HEK293 (cell line): ENCODE data around the gene KRTAP4-12.
"Not testable (repeated sequence)": the region's sequence is repeated elsewhere in the genome, so short reads cannot be mapped to it uniquely, and the experiment has no call there.

ENCODE experiments used
- CTCF ChIA-PET: fragments of 350-600 bp; formaldehyde crosslinking; extraction: SDS; loops from one replicate; lab custom pipeline; 2021; ENCODE audit warnings: antibody characterized with exemption; lab: Yijun Ruan, JAX
- POLR2A ChIA-PET: fragments of 300-600 bp; formaldehyde crosslinking; extraction: SDS; loops from one replicate; lab custom pipeline; 2020; ENCODE audit warnings: antibody characterized with exemption, inconsistent platforms; lab: Yijun Ruan, JAX
- H3K27ac ChIP-seq: fragments of 200-500 bp; sonication (Bioruptor generic); 2 replicates; pipeline ENCODE4 v1.5.1; 2014; ENCODE audit warnings: low read depth, low read length, control low read depth, inconsistent platforms; ENCODE audit errors: extremely low read depth
- H3K36me3 ChIP-seq, 2 experiments: fragments of 200-500 bp in 1 of 2; sonication (Bioruptor generic) in 1 of 2; 1 replicate in 1 of 2; 2 replicates in 1 of 2; pipeline ENCODE4 v1.5.1; 2014 to 2017; ENCODE audit warnings: inconsistent platforms in 2 of 2, low read length in 2 of 2; ENCODE audit not compliant: control insufficient read depth in 2 of 2, insufficient read depth in 1 of 2
- H3K4me1 ChIP-seq: fragments of 200-500 bp; sonication (Bioruptor generic); 2 replicates; pipeline ENCODE4 v1.5.1; 2014; ENCODE audit warnings: mild to moderate bottlenecking, low read length, inconsistent platforms; ENCODE audit not compliant: control insufficient read depth, insufficient read depth
- H3K4me3 ChIP-seq: 2 replicates; pipeline ENCODE4 v1.5.1; 2011; ENCODE audit warnings: low read depth, mild to moderate bottlenecking, control low read depth, low read length, moderate library complexity
- H3K9me3 ChIP-seq: fragments of 200-500 bp; sonication (Bioruptor generic); 2 replicates; pipeline ENCODE4 v1.5.1; 2014; ENCODE audit warnings: low read depth, low read length, inconsistent platforms; ENCODE audit not compliant: control insufficient read depth, insufficient read depth
- MEIS1 ChIP-seq: sonication (generic); formaldehyde crosslinking; IDR thresholded peaks from 2 replicates; pipeline ENCODE4 v1.8.1; 2022; ENCODE audit warnings: missing genetic modification reagents, mild to moderate bottlenecking, borderline replicate concordance
- OSR2 ChIP-seq: fragments of 450-650 bp; formaldehyde crosslinking; IDR thresholded peaks from 2 replicates; pipeline ENCODE4 v1.5.1; 2016; ENCODE audit warnings: missing biosample characterization, missing genetic modification characterization
- SETDB1 ChIP-seq: IDR thresholded peaks from one replicate; pipeline ENCODE4 v1.6.1; 2017; ENCODE audit warnings: mild to moderate bottlenecking, low read length, moderate library complexity, mixed read lengths; ENCODE audit not compliant: insufficient read length
- ZNF133 ChIP-seq: fragments of 450-650 bp; formaldehyde crosslinking; IDR thresholded peaks from 2 replicates; pipeline ENCODE4 v1.5.1; 2016; ENCODE audit warnings: missing biosample characterization, missing genetic modification characterization
- ZNF558 ChIP-seq: fragments of 450-650 bp; formaldehyde crosslinking; IDR thresholded peaks from 2 replicates; pipeline ENCODE4 v1.5.1; 2016; ENCODE audit warnings: missing biosample characterization, missing genetic modification characterization
- ZNF600 ChIP-seq: fragments of 450-650 bp; formaldehyde crosslinking; IDR thresholded peaks from 2 replicates; pipeline ENCODE4 v1.5.1; 2016; ENCODE audit warnings: missing biosample characterization, missing genetic modification characterization
- ZNF626 ChIP-seq: fragments of 450-650 bp; sonication (Bioruptor Pico); formaldehyde crosslinking; IDR thresholded peaks from 2 replicates; pipeline ENCODE4 v1.5.1; 2018; ENCODE audit warnings: missing biosample characterization, missing genetic modification characterization, inconsistent platforms
- ZNF658 ChIP-seq: fragments of 450-650 bp; formaldehyde crosslinking; IDR thresholded peaks from 2 replicates; pipeline ENCODE4; 2016; ENCODE audit warnings: missing biosample characterization, missing genetic modification characterization
- TF ChIP-seq, protein P1 (sequence below): fragments of 450-650 bp; formaldehyde crosslinking; IDR thresholded peaks from 2 replicates; pipeline ENCODE4 v1.5.1; 2017; ENCODE audit warnings: missing biosample characterization, missing genetic modification characterization
- TF ChIP-seq, protein P2 (sequence below): fragments of 450-650 bp; formaldehyde crosslinking; IDR thresholded peaks from 2 replicates; pipeline ENCODE4 v1.5.1; 2017; ENCODE audit warnings: missing biosample characterization, missing genetic modification characterization

The KRTAP4-12 gene

DNA sequence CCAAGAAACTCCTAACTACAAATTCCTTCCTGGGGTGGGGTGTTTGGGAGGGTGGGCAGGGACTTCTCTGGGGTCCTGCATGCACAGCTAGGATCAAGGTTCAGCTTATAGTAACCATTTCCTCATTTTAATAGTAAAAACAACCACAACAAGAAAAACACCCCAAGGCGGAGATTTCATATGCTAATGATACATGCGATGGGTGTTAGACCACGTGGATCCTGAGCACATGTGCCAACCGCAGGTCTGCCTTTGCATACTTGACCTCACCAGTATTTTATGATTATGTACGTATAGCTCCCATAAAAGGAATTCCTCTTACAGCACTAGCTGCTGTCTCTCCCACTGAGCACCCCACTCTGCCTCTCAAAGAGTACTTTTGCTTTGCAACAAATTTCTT, 7.7 kb downstream of the KRTAP4-12 start:
- TF ChIP-seq ZNF600 (tag by site-specific recombination) (no peak), ZNF133 (tag by site-specific recombination) (no peak), OSR2 (tag by site-specific recombination) (no peak)
- TF ChIP-seq, protein P1, sequence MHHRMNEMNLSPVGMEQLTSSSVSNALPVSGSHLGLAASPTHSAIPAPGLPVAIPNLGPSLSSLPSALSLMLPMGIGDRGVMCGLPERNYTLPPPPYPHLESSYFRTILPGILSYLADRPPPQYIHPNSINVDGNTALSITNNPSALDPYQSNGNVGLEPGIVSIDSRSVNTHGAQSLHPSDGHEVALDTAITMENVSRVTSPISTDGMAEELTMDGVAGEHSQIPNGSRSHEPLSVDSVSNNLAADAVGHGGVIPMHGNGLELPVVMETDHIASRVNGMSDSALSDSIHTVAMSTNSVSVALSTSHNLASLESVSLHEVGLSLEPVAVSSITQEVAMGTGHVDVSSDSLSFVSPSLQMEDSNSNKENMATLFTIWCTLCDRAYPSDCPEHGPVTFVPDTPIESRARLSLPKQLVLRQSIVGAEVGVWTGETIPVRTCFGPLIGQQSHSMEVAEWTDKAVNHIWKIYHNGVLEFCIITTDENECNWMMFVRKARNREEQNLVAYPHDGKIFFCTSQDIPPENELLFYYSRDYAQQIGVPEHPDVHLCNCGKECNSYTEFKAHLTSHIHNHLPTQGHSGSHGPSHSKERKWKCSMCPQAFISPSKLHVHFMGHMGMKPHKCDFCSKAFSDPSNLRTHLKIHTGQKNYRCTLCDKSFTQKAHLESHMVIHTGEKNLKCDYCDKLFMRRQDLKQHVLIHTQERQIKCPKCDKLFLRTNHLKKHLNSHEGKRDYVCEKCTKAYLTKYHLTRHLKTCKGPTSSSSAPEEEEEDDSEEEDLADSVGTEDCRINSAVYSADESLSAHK (tag by site-specific recombination), result no peak
- Histone ChIP-seq H3K4me3 (no peak overlapping the region), H3K9me3 (no peaks in the 10 kb centered on the region), H3K36me3 (no peaks in the 10 kb centered on the region), H3K27ac (no peak overlapping the region), H3K4me1 (no peaks in the 10 kb centered on the region)
- ChIA-PET POLR2A (no interaction called here), CTCF (no interaction called here)

- Histone ChIP-seq H3K4me3 (no peak overlapping the region), H3K36me3 (no peaks in the 10 kb centered on the region), H3K27ac (no peak overlapping the region), H3K9me3 (no peaks in the 10 kb centered on the region)
- peak; percentile 82 for TF ChIP-seq SETDB1
- TF ChIP-seq ZNF626 (tag by site-specific recombination), result no peak
- no peak for TF ChIP-seq MEIS1
- TF ChIP-seq ZNF658, result no peak
- TF ChIP-seq, all 188 proteins: peak for 1
- H3K4me1 ChIP-seq, result no peaks in the 10 kb centered on the region
- CTCF ChIA-PET, result no interaction called here
- POLR2A ChIA-PET, result no interaction called here
Measured at GRCh38 chr17:41111151-41111885, 12.7 kb downstream of the KRTAP4-12 start.

GRCh38 chr17:41108728-41109386, 15.1 kb downstream of the KRTAP4-12 start:
- POLR2A ChIA-PET, H3K9me3 ChIP-seq, H3K36me3 ChIP-seq, H3K4me3 ChIP-seq, H3K4me1 ChIP-seq, H3K27ac ChIP-seq, CTCF ChIA-PET: not testable (repeated sequence)

DNA sequence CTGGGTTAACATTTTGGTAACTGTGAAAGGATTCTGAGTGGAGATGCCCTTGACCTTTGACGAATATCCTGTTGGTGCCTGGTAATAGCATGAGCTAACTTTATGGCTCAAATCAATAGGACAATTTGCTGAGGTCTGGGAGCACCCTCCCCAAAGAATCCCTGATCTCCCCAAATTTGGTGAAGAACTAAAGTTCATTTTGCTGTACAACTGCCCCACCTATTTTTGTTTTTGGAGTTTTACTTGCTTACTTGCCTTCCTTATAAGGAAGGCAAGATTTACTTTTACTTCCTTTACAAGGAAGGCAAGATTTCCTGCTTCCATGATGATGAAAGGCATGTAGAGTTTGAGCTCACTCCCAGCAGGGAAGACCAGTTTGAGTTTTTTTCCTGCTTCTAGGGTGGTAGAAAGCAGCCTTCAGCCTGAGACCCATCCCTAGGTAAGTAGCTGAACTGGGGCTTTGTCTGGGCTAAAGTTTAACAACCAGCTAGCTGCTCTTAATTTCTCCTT, 16.0 kb downstream of the KRTAP4-12 start:
- no peaks in the 10 kb centered on the region for H3K36me3 ChIP-seq

More for the DNA sequence above, 16.0 kb downstream of the KRTAP4-12 start:
- POLR2A ChIA-PET, result no interaction called here
- no peak overlapping the region for H3K4me3 ChIP-seq
- H3K27ac ChIP-seq, result no peak overlapping the region
- CTCF ChIA-PET, result no interaction called here
- TF ChIP-seq, protein P2, sequence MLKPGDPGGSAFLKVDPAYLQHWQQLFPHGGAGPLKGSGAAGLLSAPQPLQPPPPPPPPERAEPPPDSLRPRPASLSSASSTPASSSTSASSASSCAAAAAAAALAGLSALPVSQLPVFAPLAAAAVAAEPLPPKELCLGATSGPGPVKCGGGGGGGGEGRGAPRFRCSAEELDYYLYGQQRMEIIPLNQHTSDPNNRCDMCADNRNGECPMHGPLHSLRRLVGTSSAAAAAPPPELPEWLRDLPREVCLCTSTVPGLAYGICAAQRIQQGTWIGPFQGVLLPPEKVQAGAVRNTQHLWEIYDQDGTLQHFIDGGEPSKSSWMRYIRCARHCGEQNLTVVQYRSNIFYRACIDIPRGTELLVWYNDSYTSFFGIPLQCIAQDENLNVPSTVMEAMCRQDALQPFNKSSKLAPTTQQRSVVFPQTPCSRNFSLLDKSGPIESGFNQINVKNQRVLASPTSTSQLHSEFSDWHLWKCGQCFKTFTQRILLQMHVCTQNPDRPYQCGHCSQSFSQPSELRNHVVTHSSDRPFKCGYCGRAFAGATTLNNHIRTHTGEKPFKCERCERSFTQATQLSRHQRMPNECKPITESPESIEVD (tag by site-specific recombination), result no peak
- no peak for TF ChIP-seq ZNF558 (tag by site-specific recombination)
- H3K9me3 ChIP-seq, result no peaks in the 10 kb centered on the region
- H3K4me1 ChIP-seq, result no peaks in the 10 kb centered on the region
